Measurements from ENCODE around the gene FGF13.

- TF ChIP-seq CTCF (conservative IDR thresholded peaks at IDR 0.05) (no peak), ZFX (IDR thresholded peaks at IDR 0.05) (no peak)
Observed at GRCh38 chrX:138664466-138664865, 47.1 kb downstream of the FGF13 start.
